DOHH2 (cell line): ENCODE results near the gene TM9SF2.

Source experiments
- H3F3A ChIP-seq: fragments of 200-600 bp; sonication (generic), shearing (Covaris generic); 2 replicates; pipeline ENCODE4 v1.6.0; 2016; ENCODE audit warnings: antibody characterized with exemption, mild to moderate bottlenecking; ENCODE audit not compliant: control insufficient read depth, insufficient read depth
- H3K27ac ChIP-seq: fragments of 200-600 bp; sonication (generic); 2 replicates; pipeline ENCODE4 v1.5.1; 2014; ENCODE audit warnings: low read depth, mild to moderate bottlenecking, low read length, moderate library complexity
- H3K27me3 ChIP-seq: fragments of 200-600 bp; sonication (generic); 2 replicates; pipeline ENCODE4 v1.6.1; 2014; ENCODE audit warnings: mild to moderate bottlenecking, low read length, mixed read lengths; ENCODE audit not compliant: control insufficient read depth
- H3K36me3 ChIP-seq: fragments of 200-600 bp; sonication (generic); 2 replicates; pipeline ENCODE4 v1.6.1; 2014; ENCODE audit warnings: mild to moderate bottlenecking, low read length, moderate library complexity, mixed read lengths; ENCODE audit not compliant: control insufficient read depth
- H3K4me1 ChIP-seq: fragments of 200-600 bp; sonication (generic); 2 replicates; pipeline ENCODE4 v1.6.1; 2014; ENCODE audit warnings: mild to moderate bottlenecking, low read length, mixed read lengths; ENCODE audit not compliant: control insufficient read depth
- H3K4me2 ChIP-seq: fragments of 200-600 bp; sonication (generic); 2 replicates; pipeline ENCODE4 v1.6.0; 2014; ENCODE audit warnings: mild to moderate bottlenecking, low read length, moderate library complexity
- H3K4me3 ChIP-seq: fragments of 200-600 bp; sonication (generic); 2 replicates; pipeline ENCODE4 v1.5.1; 2014; ENCODE audit warnings: mild to moderate bottlenecking, low read length, mixed read lengths
- H3K79me2 ChIP-seq: fragments of 200-600 bp; sonication (generic); 2 replicates; pipeline ENCODE4 v1.6.1; 2014; ENCODE audit warnings: mild to moderate bottlenecking, low read length, mixed read lengths; ENCODE audit not compliant: control insufficient read depth
- H3K9me2 ChIP-seq: fragments of 200-600 bp; sonication (generic); replicated peaks from 2 replicates; pipeline ENCODE4 v1.6.1; 2014; ENCODE audit warnings: mild to moderate bottlenecking, low read length, mixed read lengths; ENCODE audit not compliant: control insufficient read depth
- H3K9me3 ChIP-seq: fragments of 200-600 bp; sonication (generic); 2 replicates; pipeline ENCODE4 v1.6.1; 2014; ENCODE audit warnings: antibody characterized with exemption, low read length, mixed read lengths; ENCODE audit not compliant: control insufficient read depth, insufficient read depth
- H4K20me1 ChIP-seq: fragments of 200-600 bp; sonication (generic); 2 replicates; pipeline ENCODE4 v1.6.0; 2014; ENCODE audit warnings: low read depth, mild to moderate bottlenecking, antibody characterized with exemption, low read length, moderate library complexity; ENCODE audit not compliant: control insufficient read depth, insufficient read depth
- EZH2phosphoT487 ChIP-seq: fragments of 200-600 bp; sonication (generic); IDR thresholded peaks from 2 replicates; pipeline ENCODE4 v1.6.1; 2017; ENCODE audit warnings: borderline replicate concordance, mild to moderate bottlenecking, antibody characterized with exemption, low read length, moderate library complexity, mixed read lengths
- TF ChIP-seq, protein P1 (sequence below): fragments of 200-600 bp; sonication (generic); IDR thresholded peaks from one replicate; pipeline ENCODE4 v1.5.1; 2014; ENCODE audit warnings: antibody characterized with exemption, mild to moderate bottlenecking, low read depth, low read length; ENCODE audit not compliant: poor library complexity, severe bottlenecking

Gene TM9SF2

DNA sequence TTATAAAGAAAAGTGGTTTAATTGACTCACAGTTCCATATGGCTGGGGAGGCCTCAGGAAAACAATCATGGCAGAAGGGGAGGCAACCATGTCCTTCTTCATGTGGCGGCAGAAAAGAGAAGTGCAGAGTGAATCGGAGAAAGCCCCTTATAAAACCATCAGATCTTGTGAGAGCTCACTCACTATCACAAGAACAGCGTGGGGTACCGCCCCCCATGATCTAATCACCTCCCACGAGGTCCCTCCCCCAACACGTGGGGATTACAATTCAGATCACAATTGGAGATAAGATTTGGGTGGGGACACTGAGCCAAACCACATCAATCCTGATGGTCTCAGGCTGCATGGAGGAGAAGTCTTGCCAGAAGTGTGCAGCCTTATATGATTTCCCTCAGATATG lies 26.0 kb downstream of the TM9SF2 start:
- no peaks in the 10 kb centered on the region; the same call in 1 of the 2 replicates for H3F3A ChIP-seq
- H3K9me2 ChIP-seq: no peaks in the 10 kb centered on the region
- H3K79me2 ChIP-seq: no peaks in the 10 kb centered on the region; the same call in none of the 2 replicates
- H3K9me3 ChIP-seq: no peaks in the 10 kb centered on the region
- no peak overlapping the region for H3K4me3 ChIP-seq
- H4K20me1 ChIP-seq: peaks cover 11% of the 10 kb centered on the region; the same call in 1 of the 2 replicates
- no peaks in the 10 kb centered on the region for H3K27me3 ChIP-seq
- TF ChIP-seq, protein P1, sequence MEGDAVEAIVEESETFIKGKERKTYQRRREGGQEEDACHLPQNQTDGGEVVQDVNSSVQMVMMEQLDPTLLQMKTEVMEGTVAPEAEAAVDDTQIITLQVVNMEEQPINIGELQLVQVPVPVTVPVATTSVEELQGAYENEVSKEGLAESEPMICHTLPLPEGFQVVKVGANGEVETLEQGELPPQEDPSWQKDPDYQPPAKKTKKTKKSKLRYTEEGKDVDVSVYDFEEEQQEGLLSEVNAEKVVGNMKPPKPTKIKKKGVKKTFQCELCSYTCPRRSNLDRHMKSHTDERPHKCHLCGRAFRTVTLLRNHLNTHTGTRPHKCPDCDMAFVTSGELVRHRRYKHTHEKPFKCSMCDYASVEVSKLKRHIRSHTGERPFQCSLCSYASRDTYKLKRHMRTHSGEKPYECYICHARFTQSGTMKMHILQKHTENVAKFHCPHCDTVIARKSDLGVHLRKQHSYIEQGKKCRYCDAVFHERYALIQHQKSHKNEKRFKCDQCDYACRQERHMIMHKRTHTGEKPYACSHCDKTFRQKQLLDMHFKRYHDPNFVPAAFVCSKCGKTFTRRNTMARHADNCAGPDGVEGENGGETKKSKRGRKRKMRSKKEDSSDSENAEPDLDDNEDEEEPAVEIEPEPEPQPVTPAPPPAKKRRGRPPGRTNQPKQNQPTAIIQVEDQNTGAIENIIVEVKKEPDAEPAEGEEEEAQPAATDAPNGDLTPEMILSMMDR: no peak
- no peak for TF ChIP-seq EZH2phosphoT487
- no peak overlapping the region for H3K4me2 ChIP-seq
- peaks cover 73% of the 10 kb centered on the region for H3K36me3 ChIP-seq
- H3K27ac ChIP-seq: no peak overlapping the region
- no peaks in the 10 kb centered on the region for H3K4me1 ChIP-seq

DNA sequence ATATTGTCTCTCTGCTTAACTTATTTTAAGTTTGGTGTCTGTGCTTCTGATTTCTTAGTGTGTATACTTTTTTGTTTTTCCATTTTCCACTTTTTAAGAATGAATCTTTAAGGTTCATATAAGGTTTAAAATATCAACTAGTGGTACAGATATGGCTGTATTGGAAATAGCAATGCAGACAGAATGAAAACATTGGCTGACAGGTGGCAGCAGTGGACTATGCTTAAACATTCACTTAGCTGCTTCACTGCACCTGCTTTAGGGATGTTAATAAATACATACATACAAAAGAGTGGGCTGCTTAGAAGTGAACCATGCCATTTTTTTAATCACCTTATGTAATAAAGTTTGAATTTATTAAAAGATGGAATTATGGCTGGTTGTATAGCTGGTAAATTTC lies 27.3 kb downstream of the TM9SF2 start:
- Histone ChIP-seq H3K79me2 (peaks cover 3% of the 10 kb centered on the region; the same call in 1 of the 2 replicates), H3K9me3 (no peaks in the 10 kb centered on the region), H3K4me1 (no peaks in the 10 kb centered on the region), H3K9me2 (no peaks in the 10 kb centered on the region), H4K20me1 (peaks cover 10% of the 10 kb centered on the region; the same call in 1 of the 2 replicates), H3F3A (no peaks in the 10 kb centered on the region; the same call in 1 of the 2 replicates), H3K36me3 (peaks cover 69% of the 10 kb centered on the region), H3K27me3 (no peaks in the 10 kb centered on the region), H3K4me3 (no peak overlapping the region), H3K4me2 (no peak overlapping the region), H3K27ac (no peak overlapping the region)
- TF ChIP-seq EZH2phosphoT487: no peak
- TF ChIP-seq, protein P1: peak; percentile 48

DNA sequence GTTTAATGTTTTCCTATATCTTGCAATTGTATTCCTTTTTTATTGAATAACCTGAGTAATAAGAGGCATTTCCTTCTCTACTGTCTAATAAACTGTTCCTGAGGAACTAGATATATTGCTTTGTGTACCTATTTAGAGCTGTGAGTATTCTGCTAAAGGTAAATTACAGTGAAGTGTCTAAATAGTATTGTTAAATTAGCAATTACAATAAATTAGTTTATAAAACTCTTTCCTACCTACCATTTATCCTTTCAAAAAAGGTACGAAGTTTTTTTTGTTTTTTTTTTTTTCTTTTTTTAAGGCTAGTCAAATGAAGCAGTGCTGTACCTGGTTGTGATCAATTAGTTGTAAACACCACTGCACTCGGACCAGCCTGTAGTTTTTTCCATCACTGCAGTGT lies 34.8 kb downstream of the TM9SF2 start:
- H3K79me2 ChIP-seq: 0 out of 2 replicates have a peak, but pooled peaks cover 6% of the 10 kb centered on the region
- no peak overlapping the region for H3K4me2 ChIP-seq
- H3K27ac ChIP-seq: no peak overlapping the region
- peaks cover 3% of the 10 kb centered on the region; the same call in 1 of the 2 replicates for H4K20me1 ChIP-seq
- H3K9me2 ChIP-seq: no peaks in the 10 kb centered on the region
- H3K4me1 ChIP-seq: no peaks in the 10 kb centered on the region
- H3F3A ChIP-seq: no peaks in the 10 kb centered on the region; the same call in 1 of the 2 replicates
- no peaks in the 10 kb centered on the region for H3K27me3 ChIP-seq
- no peak overlapping the region for H3K4me3 ChIP-seq
- peaks cover 59% of the 10 kb centered on the region for H3K36me3 ChIP-seq
- TF ChIP-seq, protein P1: no peak
- no peak for TF ChIP-seq EZH2phosphoT487
- no peaks in the 10 kb centered on the region for H3K9me3 ChIP-seq
